ENCODE measurements around the gene HBZ. TPM values are rescaled to one million over a fixed set of nuclear protein-coding genes. Genes with fewer than 3 reads are reported as not detected.

Gene HBZ
- total RNA-seq, 2 experiments from 2014 or later: not detected

- Histone ChIP-seq H3K36me3 (ENCODE audit: insufficient read depth, low read length) (peaks cover 2% of the 10 kb centered on the region), H3K4me1 (ENCODE audit: insufficient read depth, low read length) (peaks cover 7% of the 10 kb centered on the region), H3K4me3 (ENCODE audit: low read length) (no peak overlapping the region), H3K27me3 (ENCODE audit: control insufficient read depth in 1 of 2, insufficient read depth in 2 of 2, low read length in 2 of 2) (no peaks in the 10 kb centered on the region), H3K9me3 (ENCODE audit: control insufficient read depth in 1 of 2, insufficient read depth in 1 of 2, low read length in 2 of 2) (no peaks in the 10 kb centered on the region), H3K27ac (ENCODE audit: low read depth in 1 of 2, low read length in 2 of 2) (no peak overlapping the region)
- H3K27me3 Mint-ChIP-seq: no peaks in the 10 kb centered on the region
- peaks cover 36% of the 10 kb centered on the region for H3K36me3 Mint-ChIP-seq (ENCODE audit: low read depth)
- TF ChIP-seq, protein P1, sequence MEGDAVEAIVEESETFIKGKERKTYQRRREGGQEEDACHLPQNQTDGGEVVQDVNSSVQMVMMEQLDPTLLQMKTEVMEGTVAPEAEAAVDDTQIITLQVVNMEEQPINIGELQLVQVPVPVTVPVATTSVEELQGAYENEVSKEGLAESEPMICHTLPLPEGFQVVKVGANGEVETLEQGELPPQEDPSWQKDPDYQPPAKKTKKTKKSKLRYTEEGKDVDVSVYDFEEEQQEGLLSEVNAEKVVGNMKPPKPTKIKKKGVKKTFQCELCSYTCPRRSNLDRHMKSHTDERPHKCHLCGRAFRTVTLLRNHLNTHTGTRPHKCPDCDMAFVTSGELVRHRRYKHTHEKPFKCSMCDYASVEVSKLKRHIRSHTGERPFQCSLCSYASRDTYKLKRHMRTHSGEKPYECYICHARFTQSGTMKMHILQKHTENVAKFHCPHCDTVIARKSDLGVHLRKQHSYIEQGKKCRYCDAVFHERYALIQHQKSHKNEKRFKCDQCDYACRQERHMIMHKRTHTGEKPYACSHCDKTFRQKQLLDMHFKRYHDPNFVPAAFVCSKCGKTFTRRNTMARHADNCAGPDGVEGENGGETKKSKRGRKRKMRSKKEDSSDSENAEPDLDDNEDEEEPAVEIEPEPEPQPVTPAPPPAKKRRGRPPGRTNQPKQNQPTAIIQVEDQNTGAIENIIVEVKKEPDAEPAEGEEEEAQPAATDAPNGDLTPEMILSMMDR (IDR thresholded peaks at IDR 0.05): no peak
- no peaks in the 10 kb centered on the region for H3K9me3 Mint-ChIP-seq
- H3K4me1 Mint-ChIP-seq (ENCODE audit: low read depth): peaks cover 12% of the 10 kb centered on the region
- ATAC-seq (ENCODE audit: poor library complexity) (no peak), DNase-seq (no peak)
- CTCF ChIA-PET: interaction anchor here (0.9 kb wide), 1 partner anchor 24 kb away, joined by 3 read pairs; no protein-coding TSS in a partner anchor
- H3K4me3 Mint-ChIP-seq: no peak overlapping the region
- H3K27ac Mint-ChIP-seq: no peak overlapping the region
- intact Hi-C loops (cut with DNase I, micrococcal nuclease): no loop called here
- POLR2A ChIA-PET: no interaction called here
Observed at GRCh38 chr16:125011-125410, 27.4 kb upstream of the HBZ start.

DNA sequence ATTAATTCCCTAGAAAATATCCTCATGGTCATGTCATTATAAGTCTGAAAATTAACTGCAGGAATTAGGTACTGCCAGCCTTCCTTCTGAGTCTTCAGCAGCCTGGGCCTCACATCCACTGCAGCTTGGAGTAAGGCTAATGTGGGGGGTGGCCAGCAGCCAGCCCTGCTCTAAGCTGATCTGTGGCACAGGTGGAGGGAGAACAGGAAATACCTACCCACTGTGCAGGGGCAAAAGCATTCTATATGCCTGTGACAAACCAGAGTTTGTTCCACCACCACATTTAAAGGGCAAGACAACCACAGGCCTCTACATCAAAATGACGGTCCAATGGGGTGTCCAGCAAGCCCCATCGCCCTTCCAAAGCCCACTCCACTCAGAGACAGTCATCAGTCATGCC lies 23.4 kb upstream of the HBZ start:
- Histone ChIP-seq H3K9me3 (ENCODE audit: control insufficient read depth in 1 of 2, insufficient read depth in 1 of 2, low read length in 2 of 2) (no peaks in the 10 kb centered on the region), H3K4me3 (ENCODE audit: low read length) (no peak overlapping the region), H3K27me3 (ENCODE audit: control insufficient read depth in 1 of 2, insufficient read depth in 2 of 2, low read length in 2 of 2) (no peaks in the 10 kb centered on the region), H3K4me1 (ENCODE audit: insufficient read depth, low read length) (peaks cover 7% of the 10 kb centered on the region), H3K27ac (ENCODE audit: low read depth in 1 of 2, low read length in 2 of 2) (no peak overlapping the region), H3K36me3 (ENCODE audit: insufficient read depth, low read length) (no peaks in the 10 kb centered on the region)
- ChIA-PET POLR2A (no interaction called here), CTCF (interaction anchor here (1.6 kb wide), 1 partner anchor 32 kb away, joined by 4 read pairs; no protein-coding TSS in a partner anchor)
- DNase-seq (no peak), ATAC-seq (ENCODE audit: poor library complexity) (no peak)
- intact Hi-C loops (cut with DNase I, micrococcal nuclease): no loop called here
- Mint-ChIP-seq H3K27me3 (no peaks in the 10 kb centered on the region), H3K9me3 (no peaks in the 10 kb centered on the region), H3K27ac (no peak overlapping the region), H3K4me1 (ENCODE audit: low read depth) (peaks cover 37% of the 10 kb centered on the region), H3K4me3 (no peak overlapping the region), H3K36me3 (ENCODE audit: low read depth) (peaks cover 25% of the 10 kb centered on the region)
- TF ChIP-seq, protein P1 (IDR thresholded peaks at IDR 0.05): no peak

GRCh38 chr16:130533-131173 lies 21.8 kb upstream of the HBZ start:
- Mint-ChIP-seq H3K9me3 (no peaks in the 10 kb centered on the region), H3K36me3 (ENCODE audit: low read depth) (peaks cover 21% of the 10 kb centered on the region), H3K27ac (no peak overlapping the region), H3K4me3 (no peak overlapping the region), H3K27me3 (no peaks in the 10 kb centered on the region), H3K4me1 (ENCODE audit: low read depth) (peaks cover 46% of the 10 kb centered on the region)
- no peaks in the 10 kb centered on the region for H3K36me3 ChIP-seq (ENCODE audit: insufficient read depth, low read length)
- H3K4me1 ChIP-seq (ENCODE audit: insufficient read depth, low read length): peaks cover 7% of the 10 kb centered on the region
- ChIA-PET POLR2A (no interaction called here), CTCF (no interaction called here)
- no peak overlapping the region for H3K4me3 ChIP-seq (ENCODE audit: low read length)
- TF ChIP-seq, protein P1 (IDR thresholded peaks at IDR 0.05): no peak
- ATAC-seq (ENCODE audit: poor library complexity) (no peak), DNase-seq (no peak)
- H3K27me3 ChIP-seq (ENCODE audit: control insufficient read depth in 1 of 2, insufficient read depth in 2 of 2, low read length in 2 of 2): no peaks in the 10 kb centered on the region
- H3K27ac ChIP-seq (ENCODE audit: low read depth in 1 of 2, low read length in 2 of 2): no peak overlapping the region
- intact Hi-C loops (cut with DNase I, micrococcal nuclease): no loop called here
- no peaks in the 10 kb centered on the region for H3K9me3 ChIP-seq (ENCODE audit: control insufficient read depth in 1 of 2, insufficient read depth in 1 of 2, low read length in 2 of 2)
